NCI-H1105 treated with DMSO at 0.1 percent for 48 hours (cell line): Measurements from ENCODE around the gene SLC35B2.

ENCODE experiments used
- DNase-seq: peaks from one replicate; lab custom pipeline; 2025; lab: John Stamatoyannopoulos, UW

The SLC35B2 gene

DNA sequence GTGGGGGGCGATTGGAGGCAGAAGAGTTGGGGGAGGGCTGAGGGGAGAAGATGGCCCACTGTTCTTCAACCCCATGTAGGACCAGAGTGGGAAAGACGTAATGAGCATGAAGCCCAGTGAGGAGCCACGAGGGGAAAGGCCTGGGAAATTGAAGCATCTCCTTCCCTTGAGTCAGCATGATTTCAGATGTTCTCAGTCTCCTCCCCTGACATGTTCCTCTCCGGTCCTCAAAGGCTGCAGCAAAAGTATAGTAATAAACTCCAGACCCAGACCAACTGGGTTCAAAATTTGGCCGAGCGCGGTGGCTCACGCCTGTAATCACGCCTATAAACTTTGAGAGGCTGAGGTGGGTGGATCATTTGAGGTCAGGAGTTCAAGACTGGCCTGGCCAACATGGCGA is 9.9 kb upstream of the SLC35B2 start:
- DNase-seq: no peak

DNA sequence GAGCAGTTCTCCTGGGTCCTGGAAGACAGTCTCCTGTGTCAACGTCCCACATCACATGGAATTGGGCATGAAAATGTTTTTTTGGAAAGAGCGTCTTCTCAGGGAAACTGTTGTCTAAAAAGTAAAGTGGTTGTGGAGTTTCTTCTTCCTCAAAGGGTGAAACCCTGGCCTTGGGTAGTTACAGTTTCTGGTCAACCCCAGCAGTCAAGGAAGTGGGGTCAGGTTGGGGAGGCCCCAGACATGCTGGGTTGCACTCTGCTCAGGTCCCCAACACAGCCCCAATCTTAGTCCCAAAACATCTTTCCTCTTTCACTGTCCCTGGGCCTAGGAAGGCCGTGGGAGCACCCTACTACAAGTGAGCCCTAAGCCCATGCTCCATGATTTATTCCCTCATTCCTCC is 9.0 kb upstream of the SLC35B2 start:
- DNase-seq: no peak

DNA sequence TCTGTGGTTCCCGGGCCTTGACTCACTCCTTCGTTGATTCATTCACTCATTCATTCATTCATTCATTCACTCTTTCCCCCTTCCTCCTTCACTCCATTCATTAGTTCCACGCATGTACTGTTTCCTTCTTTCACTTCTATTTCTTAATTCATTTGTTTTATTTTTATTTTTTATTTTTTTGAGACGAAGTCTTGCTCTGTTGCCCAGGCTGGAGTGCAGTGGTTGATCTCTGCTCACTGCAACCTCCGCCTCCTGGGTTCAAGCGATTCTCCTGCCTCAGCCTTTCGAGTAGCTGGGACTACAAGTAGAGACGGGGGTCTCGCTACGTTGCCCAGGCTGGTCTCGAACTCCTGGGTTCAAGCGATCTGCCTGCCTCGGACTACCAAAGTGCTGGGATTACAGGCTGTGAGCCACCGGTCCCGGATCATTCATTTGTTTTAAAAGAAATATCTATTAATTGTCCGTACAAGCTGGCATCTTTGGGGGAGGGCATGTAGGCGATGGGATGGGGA is 8.4 kb upstream of the SLC35B2 start:
- DNase-seq: no peak

DNA sequence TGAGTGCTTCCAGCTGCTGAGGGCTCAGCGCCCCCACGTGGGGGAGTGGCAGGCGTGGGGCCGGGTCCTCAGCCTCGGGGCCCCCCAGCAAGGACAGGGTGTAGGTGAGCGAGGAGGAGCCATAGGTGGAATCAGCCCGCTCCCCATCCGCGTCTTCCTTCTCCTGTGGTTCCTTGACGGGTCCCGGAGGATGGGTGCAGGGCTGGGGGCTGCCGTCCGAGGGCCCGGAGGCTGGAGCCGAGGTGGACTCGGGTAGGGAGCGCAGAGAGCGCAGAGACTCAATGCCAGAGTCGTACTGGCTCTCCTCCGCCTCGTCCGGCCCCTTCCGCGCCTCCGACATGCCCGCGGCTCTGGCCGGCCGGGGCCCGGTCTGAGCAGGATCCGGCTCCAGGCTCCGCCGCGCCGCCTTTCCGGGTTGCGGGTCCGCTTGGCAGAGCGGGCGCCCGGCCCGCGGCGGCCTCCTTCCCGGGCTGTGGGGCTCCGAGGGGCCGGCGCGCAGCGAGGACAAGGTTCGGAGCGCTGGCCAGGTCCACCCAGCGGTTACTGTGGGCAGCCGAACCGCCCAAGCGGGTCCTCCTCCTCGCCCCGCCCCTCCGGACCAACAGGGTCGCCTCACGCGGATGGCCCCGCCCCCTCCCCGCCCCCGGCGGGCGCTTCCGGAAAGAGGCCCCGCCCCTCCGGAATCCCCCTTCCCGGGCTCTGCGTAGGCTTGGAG is 7.8 kb upstream of the SLC35B2 start, which contains the start of gene NFKBIE:
NFKBIE (minus strand) TSS at position 545 of the 715 bp plus-strand sequence; CDS start at position 340, 205 bp downstream.
- DNase-seq: peak; percentile 80

DNA sequence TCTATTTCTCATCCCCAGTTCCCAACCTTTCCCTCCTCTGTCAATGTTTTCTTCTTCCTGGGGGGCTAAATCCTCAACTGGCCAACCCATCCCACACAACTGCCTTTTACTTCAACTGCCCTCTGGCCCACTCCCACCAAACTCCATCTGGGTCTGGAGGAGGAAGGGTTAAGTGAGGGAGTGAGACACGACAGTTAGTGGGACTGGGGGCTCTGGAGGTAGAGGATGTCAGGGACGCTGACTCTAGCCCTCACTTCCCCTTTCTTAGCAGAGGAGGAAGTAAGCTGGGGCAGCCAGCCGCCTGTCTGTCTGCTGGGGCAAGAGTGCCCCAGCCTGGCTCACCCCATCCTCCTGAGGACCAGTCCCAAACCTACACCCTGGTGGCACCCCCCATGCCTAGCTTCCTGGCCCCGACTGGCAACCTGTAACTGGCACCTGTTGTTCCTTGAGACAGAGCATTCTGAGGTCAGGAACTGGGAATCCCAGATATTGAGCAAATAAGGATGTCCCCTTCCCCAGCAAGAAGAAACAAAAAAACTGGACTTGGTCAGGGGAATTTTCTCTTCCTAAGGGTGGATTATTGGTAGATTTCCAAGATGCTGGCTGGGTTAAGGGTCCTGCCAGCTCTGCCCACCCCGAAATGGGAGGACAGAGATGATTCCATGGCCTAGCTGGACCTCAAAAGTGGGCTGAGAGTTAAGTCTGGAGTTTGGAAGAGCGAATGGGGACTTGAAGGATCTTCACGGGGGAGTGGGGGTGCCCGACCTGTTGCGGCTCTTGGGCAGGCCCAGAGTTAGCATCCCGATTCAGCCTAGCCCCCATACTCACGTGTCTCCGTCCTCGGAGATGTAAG is 7.1 kb upstream of the SLC35B2 start:
- DNase-seq: no peak

DNA sequence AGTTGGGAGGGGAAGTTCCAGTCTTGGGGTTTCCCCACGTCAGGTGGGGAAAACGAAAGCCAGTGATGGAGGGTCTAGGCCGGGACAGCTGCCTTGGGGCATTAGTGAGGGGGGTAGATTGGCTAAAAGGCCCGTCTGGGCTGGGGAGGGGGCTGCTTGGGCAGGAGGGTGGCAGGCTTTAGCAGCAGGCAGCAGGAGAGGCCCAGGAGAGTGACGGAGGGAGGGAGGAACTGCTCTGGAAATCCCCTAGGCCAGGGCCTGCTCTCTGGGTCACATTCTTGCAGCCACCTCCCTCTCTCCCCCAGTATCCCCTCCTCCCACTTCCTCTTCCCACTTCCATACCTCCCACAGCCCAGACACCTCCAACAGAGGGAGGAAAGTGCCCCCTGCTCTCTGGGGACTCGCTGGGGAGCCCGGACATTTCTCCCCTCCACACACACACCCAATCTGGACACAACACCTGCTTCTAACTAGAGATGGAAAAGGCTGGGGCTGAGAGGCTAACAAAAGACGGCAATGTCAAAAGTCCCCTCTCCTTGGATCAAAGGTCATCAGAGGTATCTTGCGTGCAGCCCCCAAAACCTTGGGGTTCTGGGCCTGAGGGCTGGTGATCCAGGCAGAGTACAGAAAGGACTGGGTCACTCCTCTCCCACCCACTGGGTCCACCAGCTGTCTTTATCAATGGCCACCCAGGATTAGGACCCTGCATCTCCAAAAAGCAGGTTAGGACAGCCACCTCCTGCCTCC is 6.2 kb upstream of the SLC35B2 start:
- DNase-seq: no peak

DNA sequence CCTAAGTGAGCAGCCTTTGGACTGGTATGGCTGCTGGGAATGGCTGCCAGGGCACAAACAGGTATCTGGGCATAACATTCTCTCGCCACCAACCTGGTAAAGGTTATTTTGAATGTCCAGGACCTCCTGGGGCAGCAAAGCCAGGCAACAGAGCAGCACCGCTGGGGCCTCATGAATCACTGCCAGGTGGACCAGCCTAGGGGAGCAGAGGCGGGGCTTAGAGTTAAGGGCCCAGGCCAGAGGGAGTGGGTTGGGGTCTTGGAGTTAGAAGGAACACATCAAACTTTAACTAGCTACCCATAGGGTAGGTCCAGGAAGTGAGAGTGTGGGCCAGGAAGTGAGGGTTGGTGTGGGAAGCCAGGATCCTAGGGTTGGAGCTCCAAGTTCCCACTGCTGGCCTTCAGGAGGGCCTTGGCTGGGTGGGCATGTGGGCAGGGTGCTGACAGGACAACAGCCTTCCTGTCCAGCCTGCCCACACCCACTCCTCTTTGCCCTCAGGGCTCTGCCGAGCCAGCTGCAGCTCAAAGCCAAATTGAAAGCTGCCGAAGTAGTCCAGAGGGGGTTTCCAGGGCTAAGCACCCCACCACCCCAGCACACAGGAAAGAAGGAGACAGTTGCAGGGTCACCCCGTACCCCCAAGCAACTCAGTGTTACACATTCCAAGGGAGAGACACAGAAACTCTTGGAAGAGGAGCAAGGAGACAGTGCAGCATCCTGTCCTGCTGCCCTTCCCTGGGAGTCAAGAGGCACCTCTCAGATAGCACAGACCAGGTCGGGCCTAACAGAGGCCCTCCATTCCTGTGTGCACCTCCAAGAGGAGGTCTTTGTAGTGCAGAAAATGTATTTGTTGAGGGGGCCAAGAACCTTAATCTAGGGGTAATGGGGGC is 5.4 kb upstream of the SLC35B2 start:
- no peak for DNase-seq

DNA sequence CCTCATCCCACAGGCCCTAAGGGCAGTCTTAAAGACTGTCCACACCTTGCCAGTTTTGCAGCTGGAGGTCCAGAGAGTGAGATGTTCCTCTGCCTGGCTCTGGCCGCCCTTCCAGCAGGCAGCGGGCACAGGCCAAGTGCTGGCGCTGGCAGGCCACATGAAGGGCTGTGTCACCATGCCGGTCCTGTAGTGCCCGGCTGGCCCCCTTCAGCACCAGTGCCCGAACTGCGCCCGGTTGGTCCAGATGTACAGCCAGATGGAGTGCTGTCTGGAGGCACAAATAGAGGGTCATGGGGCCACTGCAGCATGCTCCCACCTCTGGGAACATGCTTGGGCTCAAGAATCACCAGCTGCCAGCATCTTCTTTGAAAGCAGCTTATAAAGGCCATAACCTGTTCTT is 4.3 kb upstream of the SLC35B2 start:
- no peak for DNase-seq

DNA sequence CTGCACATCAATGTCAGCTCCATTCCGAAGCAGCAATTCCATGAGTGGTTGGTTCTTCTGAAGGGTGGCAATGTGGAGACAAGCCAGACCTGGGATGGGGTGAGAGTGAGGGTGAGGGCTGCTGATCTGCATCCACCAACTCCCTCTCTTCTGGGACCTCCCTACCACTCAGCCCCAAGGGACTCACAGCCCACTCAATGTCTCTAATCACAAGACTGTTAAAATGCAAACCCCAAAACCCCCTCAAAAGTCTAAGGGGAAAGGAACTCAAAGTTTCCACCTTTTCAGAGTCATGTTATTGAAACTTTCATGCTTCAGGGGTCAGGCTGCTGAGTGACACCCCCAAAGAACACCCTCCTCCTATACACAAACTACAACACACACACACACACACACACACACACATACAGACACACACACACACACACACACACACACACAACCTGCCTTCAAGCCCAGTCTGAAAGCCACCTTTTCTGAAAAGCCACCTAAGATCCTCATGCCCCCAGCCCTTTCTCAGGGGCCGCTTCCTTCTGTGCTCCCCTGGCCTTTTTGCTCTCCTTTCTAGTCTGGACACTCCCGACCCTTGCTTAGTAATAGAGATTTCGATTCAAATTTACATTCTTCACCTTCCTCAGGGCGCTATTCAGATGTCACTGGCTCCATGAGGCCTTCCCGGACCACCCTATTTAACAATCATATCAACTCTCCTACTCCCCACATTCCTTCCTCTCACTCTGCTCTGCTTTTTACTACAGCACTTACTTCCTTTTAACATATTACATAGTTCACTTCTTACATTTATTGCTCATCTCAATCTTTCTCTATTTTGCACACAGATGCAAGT is 3.3 kb upstream of the SLC35B2 start:
- no peak for DNase-seq

DNA sequence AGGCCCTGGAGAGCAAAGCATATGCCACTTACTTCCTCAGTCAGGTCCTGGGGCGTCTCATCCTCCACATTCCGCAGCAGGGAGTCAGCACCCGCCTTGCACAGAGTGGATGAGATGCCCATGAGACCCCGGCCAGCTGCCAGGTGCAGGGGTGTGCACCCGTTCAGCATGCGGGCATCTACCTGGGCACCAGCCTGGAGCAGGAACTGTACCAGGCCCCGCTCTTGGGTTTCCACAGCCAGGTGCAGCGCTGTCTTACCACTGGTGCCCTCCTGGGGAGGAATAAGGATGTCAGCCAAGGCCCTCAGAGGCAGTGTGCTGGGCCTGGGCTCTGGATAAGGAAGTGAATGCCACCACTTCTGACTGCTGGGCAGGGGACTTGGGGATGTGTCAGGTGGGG is 2.7 kb upstream of the SLC35B2 start:
- no peak for DNase-seq

DNA sequence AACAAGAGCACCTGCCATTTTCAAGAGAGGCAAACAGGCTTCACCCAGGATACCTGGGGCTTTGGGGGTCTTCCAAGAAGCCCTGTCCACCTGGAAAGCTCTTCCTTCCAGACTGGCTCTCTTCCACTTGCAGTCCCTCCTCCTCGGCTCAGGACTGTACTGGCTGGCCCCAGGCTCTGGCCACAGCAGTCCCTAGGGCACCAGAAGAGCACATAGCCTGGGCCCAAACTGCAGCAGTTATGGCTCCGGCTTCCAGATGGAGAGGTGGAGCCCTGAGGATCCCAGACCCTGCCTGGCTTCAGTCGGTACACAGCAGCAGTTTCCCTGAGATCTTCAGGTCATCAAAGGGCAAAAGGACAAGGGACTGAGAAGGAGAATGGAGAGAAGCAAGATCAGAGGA is 1.6 kb upstream of the SLC35B2 start:
- DNase-seq: no peak

DNA sequence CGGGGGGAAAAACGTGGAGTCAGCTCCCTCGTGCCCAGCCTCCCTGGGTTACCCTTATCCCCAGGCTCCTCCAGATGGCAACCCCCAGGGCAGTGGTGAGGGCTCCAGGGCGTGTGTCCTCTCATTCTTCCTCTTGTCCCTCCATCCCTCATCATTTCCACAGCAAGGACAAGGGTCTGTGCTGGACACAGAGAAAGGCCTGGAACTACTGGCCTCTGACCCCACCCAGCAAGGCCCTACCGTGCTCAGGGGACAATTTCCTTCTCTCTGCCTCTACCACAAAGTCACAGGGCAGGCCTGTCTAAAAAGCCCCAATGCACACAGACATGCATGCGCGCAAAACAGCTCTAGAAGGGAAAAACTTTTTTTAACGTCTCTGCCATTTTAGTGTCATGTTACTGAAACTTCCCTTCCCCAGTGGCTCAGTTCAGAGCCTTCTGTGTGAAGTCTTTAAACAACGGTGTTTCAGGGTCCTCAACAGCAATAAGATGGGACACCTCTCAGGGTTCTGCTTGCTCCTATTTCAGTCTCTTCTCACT is 1.1 kb upstream of the SLC35B2 start:
- no peak for DNase-seq

DNA sequence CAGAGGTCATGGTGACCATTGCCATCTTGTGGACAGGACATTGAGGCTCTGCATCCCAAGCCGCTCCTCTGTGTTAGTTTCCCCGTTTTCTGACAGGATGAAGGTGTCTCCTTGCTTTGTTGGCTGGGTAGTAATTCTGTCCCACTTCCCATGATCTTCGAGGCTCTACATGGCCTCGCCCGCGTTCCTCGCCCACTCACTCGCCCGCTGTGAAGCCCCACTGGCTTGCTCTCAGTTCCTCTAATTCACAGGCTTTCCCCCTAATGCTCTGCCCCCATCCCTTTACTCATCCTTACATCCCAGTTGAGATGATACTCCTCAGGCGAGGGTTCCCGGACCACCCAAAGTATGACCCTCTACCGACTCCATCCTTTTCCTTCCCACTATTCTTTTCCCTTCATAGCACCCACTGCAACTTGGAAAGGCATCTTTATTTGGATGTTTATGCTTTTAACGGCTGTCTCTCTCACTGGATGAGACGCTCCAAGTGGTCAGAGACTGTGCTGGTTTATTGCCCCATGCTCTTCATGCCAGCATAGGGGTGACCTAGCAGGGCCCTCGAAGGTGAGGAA is 511 bp upstream of the SLC35B2 start:
- no peak for DNase-seq

DNA sequence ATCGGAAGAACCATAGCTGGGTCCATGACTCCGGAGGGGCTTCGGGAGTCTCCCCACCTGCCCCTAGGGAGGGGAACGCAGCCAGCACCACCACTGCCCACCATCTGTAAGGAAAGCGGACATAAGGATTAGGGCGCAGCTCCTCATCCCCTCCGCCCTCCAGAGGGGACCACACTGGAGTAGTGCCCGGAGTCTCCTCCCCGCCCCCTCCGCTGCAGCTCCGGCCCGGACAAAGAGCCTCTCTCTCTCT is 628 bp downstream of the SLC35B2 start:
- DNase-seq: no peak

DNA sequence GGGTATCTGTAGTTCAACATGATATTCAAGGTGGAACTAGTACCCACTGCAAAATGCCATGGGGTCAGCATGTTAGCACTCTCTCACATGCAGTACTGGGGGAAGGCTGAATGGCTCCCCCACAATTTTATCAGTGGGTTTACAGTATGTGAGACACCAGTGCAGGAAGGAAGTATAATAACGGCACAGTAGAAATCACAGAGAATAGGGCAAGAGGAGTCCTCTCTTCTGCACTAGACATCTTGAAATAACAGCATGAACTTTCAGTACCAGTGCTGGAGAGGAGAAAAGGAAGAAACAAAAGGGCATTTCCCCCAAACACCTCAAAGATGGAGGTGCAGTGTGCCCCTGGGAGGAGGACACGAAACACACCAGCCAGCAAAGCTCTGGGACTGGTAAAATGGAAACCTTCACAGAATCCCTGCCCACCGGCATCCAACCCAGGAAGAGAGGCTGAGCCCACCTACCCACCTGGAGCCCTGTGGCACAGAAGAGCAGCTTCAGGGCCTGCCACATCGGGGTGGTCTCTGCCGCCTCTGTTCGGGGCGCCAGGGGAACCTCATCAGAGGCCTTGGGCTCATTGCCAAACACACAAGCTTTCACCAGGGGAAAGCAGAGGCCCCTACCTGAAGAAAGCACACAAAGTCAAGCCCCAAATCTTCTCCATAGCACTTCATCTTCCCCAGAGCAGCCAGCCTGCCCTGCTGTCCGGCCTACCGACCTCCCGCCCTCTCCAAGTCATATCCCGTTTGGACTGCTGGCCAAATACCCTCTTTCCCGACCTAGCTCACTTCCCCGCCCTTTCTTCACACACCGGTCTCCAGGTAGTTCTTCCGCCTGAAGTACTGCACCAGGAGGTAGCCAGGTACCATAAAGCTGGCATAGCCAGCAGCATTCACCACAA is 1.2 kb downstream of the SLC35B2 start:
- DNase-seq: peak; percentile 39

DNA sequence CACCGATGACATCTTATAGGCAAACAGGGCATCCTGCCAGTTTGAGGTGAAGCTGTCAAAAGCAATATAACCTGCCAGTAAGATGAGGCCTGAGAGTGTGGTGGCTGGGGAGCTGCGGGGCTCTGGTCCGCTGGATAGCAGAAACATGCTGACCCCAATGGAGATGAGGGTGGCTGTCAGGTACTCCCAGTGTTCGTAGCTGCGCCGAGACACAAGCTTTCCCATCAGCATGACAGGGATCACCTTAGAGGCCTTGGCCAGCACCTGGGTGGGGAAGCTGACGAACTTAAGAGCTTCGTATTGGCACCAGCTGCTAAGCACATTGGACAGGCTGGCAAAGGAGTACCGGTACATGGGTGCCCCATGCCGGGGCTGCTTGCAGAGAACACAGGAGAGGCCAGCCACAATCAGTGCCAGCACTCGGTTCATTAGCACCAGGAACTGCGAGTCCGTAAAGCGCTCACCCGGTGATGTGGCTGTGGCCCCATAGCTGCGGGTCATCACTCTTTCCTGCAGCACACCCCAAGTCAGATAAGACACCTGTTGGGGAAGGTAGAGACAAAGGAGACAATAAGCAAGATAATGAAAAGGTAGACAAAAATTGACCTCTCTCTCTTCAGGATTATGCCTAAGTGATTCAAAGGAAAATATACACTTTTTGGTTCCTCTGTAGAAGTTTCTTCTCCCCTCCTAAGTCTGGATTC is 2.1 kb downstream of the SLC35B2 start:
- DNase-seq: no peak

DNA sequence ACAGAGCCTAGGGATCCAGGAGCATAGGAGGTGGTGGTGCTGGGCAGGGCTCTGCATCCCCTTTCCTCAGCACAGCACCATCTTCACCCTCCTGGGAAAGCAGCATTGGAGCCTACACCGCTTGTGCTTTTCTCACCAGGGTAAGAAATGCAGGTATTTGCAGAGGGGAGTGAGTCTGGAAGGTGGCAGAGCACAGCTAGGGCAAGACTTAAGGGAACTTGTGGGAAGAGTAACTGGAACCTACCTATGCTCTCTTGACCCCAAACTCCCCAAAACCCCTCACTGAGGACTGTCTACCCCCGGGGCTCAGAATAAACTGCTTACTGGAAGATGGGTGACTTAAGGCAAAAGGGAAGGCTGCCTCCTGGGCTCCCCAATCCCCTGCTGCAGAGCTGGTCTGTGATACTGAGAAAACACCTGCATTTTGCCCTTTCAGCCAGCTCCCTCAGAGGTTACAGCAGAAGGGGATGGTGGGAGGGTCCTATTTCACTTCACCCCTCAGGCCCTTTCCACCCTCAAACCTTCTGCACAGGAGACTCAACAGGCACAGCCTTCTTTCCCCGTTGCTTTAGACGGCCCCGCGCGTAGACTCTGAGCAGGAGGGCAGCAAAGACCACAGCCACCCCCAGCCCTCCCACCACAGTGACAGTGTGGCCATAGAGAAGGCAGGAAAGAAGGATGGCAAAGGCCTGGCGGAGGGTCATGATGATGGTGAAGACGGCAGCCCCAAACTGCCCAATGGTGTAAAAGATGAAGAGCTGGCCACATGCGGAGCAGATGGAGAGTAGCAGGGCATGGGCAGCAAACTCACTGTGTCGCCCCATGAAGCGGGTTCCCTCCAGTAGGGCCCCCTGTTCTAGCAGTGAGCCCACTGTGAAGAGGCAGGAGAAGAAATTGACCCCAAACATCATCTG is 2.9 kb downstream of the SLC35B2 start:
- no peak for DNase-seq
